Measurements from ENCODE around the gene RNF182.

Gene RNF182

DNA sequence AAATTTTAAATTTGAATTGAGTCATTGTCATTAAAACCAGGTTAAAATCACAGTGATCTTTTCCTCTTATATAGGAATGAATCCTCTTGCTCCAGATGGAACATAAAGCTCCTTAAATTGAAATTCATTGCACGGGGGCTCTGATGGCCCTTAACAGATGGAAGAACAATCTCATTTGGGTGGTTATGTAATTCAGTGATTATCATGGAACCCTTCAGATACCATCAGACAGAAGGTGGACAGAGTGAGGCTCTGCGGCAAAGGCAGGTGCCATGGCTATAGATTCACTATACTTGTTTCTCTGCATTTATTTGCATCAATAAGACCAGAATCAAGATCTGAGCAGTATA is 17.8 kb upstream of the RNF182 start:
- no peak for DNase-seq (ENCODE audit: insufficient read length)
- no peak for FAIRE-seq
- TF ChIP-seq POLR2AphosphoS5 (IDR thresholded peaks at IDR 0.05; ENCODE audit: low read depth, low read length), result no peak
- TF ChIP-seq POLR2A (IDR thresholded peaks at IDR 0.05; ENCODE audit: low read depth, low read length), result no peak
- TF ChIP-seq TAF1 (IDR thresholded peaks at IDR 0.05; ENCODE audit: borderline replicate concordance, low read depth, low read length), result no peak

DNA sequence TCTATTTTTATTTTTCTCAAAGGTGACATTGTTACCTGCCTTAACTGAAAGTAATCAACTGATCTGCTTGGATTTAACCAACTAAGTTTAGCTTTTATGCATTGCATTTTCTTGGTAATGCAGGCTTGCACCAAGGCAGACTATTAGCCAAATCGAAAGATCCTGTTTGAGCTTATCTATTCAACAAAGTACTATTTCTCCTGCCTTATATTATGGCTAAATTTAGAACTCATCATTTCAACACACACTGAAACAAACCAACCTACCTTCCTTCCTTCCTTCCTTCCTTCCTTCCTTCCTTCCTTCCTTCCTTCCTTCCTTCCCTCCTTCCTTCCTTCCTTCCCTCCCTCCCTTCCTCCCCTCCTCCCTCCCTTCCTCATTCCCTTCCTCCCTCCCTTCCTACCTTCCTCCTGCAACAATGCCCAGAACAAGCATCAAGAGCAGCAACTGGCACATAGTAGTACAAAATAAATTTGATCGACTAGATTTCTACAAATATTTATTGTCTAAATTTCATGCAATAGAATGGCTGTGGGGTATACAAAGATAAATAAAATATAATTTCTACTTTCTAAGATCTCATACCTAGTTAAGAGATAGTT is 17.0 kb upstream of the RNF182 start:
- DNase-seq (ENCODE audit: insufficient read length) (no peak), FAIRE-seq (no peak)
- no peak for TF ChIP-seq POLR2A (IDR thresholded peaks at IDR 0.05; ENCODE audit: low read depth, low read length)
- TF ChIP-seq POLR2AphosphoS5 (IDR thresholded peaks at IDR 0.05; ENCODE audit: low read depth, low read length), result no peak
- TF ChIP-seq TAF1 (IDR thresholded peaks at IDR 0.05; ENCODE audit: borderline replicate concordance, low read depth, low read length), result no peak

DNA sequence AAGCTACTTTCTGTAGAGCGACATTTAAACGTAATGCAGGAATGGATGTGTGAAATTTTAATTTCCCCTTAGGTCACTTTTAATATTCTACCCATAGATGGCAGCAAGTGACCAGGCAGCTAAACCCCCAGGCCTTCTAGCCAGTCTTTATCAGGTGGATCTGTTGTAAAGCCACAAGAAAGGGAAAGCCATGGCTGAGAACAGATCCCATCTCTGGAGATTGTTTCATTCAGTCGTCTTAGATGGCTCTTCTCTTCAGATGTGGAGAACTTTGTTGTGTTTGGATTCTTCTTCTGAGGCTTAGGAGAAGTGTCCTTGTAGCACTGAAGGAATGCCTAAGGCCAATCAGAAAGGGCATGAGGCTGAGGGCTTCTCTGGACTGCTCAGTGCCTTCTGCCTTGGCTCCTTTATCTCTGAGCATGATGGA is 15.8 kb upstream of the RNF182 start:
- DNase-seq (ENCODE audit: insufficient read length) (peak; percentile 25), FAIRE-seq (peak; percentile 94)
- no peak for TF ChIP-seq TAF1 (IDR thresholded peaks at IDR 0.05; ENCODE audit: borderline replicate concordance, low read depth, low read length)
- TF ChIP-seq POLR2AphosphoS5 (IDR thresholded peaks at IDR 0.05; ENCODE audit: low read depth, low read length), result no peak
- no peak for TF ChIP-seq POLR2A (IDR thresholded peaks at IDR 0.05; ENCODE audit: low read depth, low read length)

DNA sequence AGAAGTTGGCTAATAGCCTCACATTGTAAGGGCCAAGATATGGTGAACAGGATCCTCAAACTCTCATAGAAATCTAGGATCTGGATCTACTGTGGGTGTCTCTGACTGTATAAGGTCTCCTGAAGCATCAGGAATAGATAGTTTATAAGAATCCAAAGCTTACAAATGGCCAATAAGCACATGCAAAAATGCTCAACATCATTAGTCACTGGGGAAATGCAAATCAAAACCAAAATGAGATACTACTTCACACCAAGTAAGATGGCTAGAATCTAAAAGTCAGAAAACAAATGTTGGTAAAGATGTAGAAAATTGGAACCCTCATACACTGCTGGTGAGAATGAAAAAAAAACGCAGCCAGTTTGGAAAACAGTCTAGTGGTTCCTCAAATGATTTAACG is 14.3 kb upstream of the RNF182 start:
- DNase-seq (ENCODE audit: insufficient read length) (no peak), FAIRE-seq (no peak)
- no peak for TF ChIP-seq POLR2AphosphoS5 (IDR thresholded peaks at IDR 0.05; ENCODE audit: low read depth, low read length)
- TF ChIP-seq TAF1 (IDR thresholded peaks at IDR 0.05; ENCODE audit: borderline replicate concordance, low read depth, low read length), result no peak
- TF ChIP-seq POLR2A (IDR thresholded peaks at IDR 0.05; ENCODE audit: low read depth, low read length), result no peak

DNA sequence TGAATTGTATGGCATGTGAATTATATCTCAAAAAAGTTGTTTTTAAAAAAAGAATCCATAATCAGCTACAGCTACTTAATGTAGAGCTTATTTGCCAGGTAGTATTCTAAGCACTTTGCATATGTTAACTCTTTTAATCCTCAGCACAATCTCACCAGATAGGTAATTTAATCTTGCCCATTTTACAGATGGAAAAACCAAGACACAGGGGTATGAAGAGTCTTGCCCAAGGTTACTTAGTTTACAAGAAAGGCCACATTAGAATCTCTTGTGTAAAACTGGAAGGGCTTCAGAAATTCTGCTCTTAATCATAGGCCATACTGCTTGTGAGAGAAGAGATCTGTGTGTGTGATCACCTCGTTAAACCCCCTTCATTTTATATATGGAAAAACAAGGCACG is 13.4 kb upstream of the RNF182 start:
- FAIRE-seq (no peak), DNase-seq (ENCODE audit: insufficient read length) (no peak)
- no peak for TF ChIP-seq POLR2AphosphoS5 (IDR thresholded peaks at IDR 0.05; ENCODE audit: low read depth, low read length)
- TF ChIP-seq POLR2A (IDR thresholded peaks at IDR 0.05; ENCODE audit: low read depth, low read length), result no peak
- no peak for TF ChIP-seq TAF1 (IDR thresholded peaks at IDR 0.05; ENCODE audit: borderline replicate concordance, low read depth, low read length)

DNA sequence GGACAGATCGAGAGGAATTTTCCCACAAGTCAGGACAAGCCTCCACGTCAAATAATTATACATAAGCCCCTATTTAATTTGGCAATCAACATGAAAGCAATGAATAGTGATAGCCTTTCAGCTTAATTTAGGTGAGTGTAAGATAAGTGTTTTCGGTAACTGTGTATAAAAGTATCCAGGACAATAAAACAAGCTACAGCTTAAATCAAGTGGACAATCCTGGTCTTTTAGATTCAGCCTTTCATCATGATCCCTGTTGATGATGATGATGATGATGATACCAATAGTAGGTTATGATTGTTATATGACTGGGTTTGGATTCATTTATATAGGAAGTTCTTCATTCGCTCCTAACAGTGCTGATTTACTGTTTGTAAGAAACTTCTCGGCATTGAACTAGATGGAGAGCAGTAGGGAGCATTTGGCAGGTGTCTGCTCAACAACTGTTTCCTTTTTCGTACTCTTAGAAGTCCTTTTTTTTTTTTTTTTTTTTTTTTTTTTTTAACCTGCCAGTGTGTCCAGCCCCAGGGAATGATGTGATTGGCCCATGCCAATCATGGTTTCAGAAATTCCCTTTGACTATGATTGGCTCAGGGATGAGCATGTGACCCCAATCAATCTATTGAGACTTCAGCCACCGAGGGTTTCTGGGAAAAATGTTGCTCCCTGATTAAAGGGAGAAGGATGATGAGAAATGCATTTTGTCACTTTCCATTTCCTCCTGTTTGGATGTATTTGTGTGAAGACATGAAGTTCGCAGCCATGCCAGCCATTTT is 11.3 kb upstream of the RNF182 start:
- no peak for DNase-seq (ENCODE audit: insufficient read length)
- TF ChIP-seq POLR2A (IDR thresholded peaks at IDR 0.05; ENCODE audit: low read depth, low read length), result no peak
- TF ChIP-seq POLR2AphosphoS5 (IDR thresholded peaks at IDR 0.05; ENCODE audit: low read depth, low read length), result no peak
- TF ChIP-seq TAF1 (IDR thresholded peaks at IDR 0.05; ENCODE audit: borderline replicate concordance, low read depth, low read length), result no peak
- FAIRE-seq, result no peak

DNA sequence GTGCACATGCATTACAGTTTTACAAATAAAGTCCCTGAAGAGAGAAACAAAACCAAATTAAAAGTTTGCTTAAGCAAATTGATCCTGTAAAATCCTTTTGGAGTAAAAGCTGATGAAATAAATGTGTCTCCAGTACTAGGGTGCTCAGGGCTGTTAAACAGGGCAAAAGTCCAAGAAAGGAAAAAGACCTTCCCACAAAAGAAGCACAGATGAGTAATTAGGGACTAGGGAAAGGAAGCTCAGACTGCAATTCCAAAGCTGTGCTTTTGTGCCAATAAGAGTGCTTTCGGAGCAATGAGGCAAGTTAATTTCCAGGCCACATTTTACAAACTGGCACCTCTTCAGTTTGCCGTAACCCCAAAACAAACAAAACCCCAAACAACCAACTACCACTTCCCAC is 10.4 kb upstream of the RNF182 start:
- FAIRE-seq (no peak), DNase-seq (ENCODE audit: insufficient read length) (no peak)
- TF ChIP-seq POLR2AphosphoS5 (IDR thresholded peaks at IDR 0.05; ENCODE audit: low read depth, low read length) (no peak), TAF1 (IDR thresholded peaks at IDR 0.05; ENCODE audit: borderline replicate concordance, low read depth, low read length) (no peak), POLR2A (IDR thresholded peaks at IDR 0.05; ENCODE audit: low read depth, low read length) (no peak)

GRCh38 chr6:13915561-13916229 is 9.1 kb upstream of the RNF182 start:
- no peak for FAIRE-seq
- TF ChIP-seq POLR2AphosphoS5 (IDR thresholded peaks at IDR 0.05; ENCODE audit: low read depth, low read length), result no peak
- TF ChIP-seq TAF1 (IDR thresholded peaks at IDR 0.05; ENCODE audit: borderline replicate concordance, low read depth, low read length), result no peak
- TF ChIP-seq POLR2A (IDR thresholded peaks at IDR 0.05; ENCODE audit: low read depth, low read length), result no peak

GRCh38 chr6:13916230-13916944 is 8.4 kb upstream of the RNF182 start:
- DNase-seq (ENCODE audit: insufficient read length) (no peak), FAIRE-seq (no peak)
- TF ChIP-seq TAF1 (IDR thresholded peaks at IDR 0.05; ENCODE audit: borderline replicate concordance, low read depth, low read length) (no peak), POLR2A (IDR thresholded peaks at IDR 0.05; ENCODE audit: low read depth, low read length) (no peak), POLR2AphosphoS5 (IDR thresholded peaks at IDR 0.05; ENCODE audit: low read depth, low read length) (no peak)

More at GRCh38 chr6:13915561-13916229, 9.1 kb upstream of the RNF182 start:
- no peak for DNase-seq (ENCODE audit: insufficient read length)

- DNase-seq (ENCODE audit: insufficient read length), result no peak
- TF ChIP-seq POLR2AphosphoS5 (IDR thresholded peaks at IDR 0.05; ENCODE audit: low read depth, low read length) (no peak), TAF1 (IDR thresholded peaks at IDR 0.05; ENCODE audit: borderline replicate concordance, low read depth, low read length) (no peak), POLR2A (IDR thresholded peaks at IDR 0.05; ENCODE audit: low read depth, low read length) (no peak)
- FAIRE-seq, result no peak
Measured at GRCh38 chr6:13917141-13917540, 7.6 kb upstream of the RNF182 start.

DNA sequence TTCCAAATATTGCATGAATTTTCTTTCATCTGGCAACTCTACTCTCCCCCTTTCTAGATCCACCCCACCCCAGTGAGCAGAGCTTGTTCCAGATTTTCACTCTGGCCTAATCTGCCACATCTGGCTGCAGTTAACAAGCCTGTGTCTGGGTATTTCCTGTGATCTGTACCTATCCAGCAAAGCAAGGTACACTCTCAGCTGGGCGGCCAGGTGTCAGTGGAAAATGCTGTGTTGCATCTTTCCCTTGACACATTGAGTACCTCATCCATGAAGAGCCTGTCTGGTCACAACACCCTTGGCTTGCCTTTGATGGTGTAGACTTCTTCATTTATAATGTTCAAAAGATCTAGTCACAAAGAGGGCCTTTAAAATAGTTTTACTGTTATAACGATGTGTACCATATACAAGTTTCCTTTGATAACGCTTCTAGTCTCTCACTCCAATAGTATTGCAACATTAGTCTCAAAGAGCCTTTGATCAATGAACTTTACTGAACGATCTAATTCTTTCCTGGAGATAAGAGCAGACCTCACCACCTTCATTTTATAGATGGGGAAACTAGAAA is 6.0 kb upstream of the RNF182 start:
- FAIRE-seq (no peak), DNase-seq (ENCODE audit: insufficient read length) (no peak)
- no peak for TF ChIP-seq TAF1 (IDR thresholded peaks at IDR 0.05; ENCODE audit: borderline replicate concordance, low read depth, low read length)
- TF ChIP-seq POLR2AphosphoS5 (IDR thresholded peaks at IDR 0.05; ENCODE audit: low read depth, low read length), result no peak
- no peak for TF ChIP-seq POLR2A (IDR thresholded peaks at IDR 0.05; ENCODE audit: low read depth, low read length)

Measured in GM12892 (cell line).